Testis (tissue), 2 donors: ENCODE data around the gene ASB8.

ENCODE experiments used
- POLR2A ChIP-seq: fragments of 450-650 bp; IDR thresholded peaks from one replicate; pipeline ENCODE4 v1.6.1; 2017; ENCODE audit warnings: antibody characterized with exemption, mild to moderate bottlenecking, moderate library complexity
- TF ChIP-seq, protein P1 (sequence below), 3 experiments: fragments of 450-650 bp in 2 of 3; fragments of 200-600 bp in 1 of 3; sonication (generic) in 1 of 3; IDR thresholded peaks; one replicate each; pipeline ENCODE4 v1.5.1; 2016 to 2019; ENCODE audit warnings: antibody characterized with exemption in 3 of 3, mild to moderate bottlenecking in 2 of 3, moderate library complexity in 1 of 3

DNA sequence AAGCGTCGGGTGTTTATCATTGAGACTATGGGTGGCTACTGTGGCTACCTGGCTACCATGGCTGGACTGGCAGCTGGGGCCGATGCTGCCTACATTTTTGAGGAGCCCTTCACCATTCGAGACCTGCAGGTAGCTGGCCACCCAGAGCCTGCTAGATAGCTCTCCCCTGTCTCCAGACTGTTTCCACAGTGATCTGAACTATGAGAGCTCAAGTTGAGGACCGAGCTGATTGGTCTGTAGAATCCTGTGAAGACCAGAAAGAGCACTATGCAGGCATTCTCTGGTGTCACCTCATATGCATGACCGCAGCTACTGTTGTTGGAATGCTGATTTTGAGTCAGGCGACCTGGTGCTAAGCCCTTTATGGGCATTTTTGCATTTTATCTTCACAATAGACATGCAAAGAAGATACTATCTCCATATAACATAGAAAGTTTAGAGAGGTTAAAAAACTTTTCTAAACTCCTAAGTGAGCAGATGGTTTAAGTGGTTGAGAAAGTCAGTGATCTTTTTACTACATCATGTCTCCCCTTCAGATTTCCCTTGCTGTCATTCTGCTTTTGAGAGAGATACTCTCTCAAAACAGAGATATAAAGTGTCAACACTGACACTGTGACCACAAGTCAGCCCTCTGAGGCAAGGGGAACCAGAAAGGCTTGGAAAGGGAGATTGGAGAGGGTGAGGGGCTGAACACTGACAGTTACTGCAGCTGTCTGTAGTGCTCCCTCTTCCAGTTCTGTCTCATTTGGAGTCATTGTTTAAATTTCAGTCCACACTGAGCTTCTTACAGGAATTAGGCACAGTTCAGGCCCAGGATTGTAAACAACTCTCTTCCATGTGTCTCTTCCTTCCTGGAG lies 14.3 kb downstream of the ASB8 start:
- TF ChIP-seq POLR2A = no peak
- TF ChIP-seq, protein P1, sequence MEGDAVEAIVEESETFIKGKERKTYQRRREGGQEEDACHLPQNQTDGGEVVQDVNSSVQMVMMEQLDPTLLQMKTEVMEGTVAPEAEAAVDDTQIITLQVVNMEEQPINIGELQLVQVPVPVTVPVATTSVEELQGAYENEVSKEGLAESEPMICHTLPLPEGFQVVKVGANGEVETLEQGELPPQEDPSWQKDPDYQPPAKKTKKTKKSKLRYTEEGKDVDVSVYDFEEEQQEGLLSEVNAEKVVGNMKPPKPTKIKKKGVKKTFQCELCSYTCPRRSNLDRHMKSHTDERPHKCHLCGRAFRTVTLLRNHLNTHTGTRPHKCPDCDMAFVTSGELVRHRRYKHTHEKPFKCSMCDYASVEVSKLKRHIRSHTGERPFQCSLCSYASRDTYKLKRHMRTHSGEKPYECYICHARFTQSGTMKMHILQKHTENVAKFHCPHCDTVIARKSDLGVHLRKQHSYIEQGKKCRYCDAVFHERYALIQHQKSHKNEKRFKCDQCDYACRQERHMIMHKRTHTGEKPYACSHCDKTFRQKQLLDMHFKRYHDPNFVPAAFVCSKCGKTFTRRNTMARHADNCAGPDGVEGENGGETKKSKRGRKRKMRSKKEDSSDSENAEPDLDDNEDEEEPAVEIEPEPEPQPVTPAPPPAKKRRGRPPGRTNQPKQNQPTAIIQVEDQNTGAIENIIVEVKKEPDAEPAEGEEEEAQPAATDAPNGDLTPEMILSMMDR (IDR thresholded peaks at IDR 0.05) = no peak
